ENCODE data around the gene TMEM31.

DNA sequence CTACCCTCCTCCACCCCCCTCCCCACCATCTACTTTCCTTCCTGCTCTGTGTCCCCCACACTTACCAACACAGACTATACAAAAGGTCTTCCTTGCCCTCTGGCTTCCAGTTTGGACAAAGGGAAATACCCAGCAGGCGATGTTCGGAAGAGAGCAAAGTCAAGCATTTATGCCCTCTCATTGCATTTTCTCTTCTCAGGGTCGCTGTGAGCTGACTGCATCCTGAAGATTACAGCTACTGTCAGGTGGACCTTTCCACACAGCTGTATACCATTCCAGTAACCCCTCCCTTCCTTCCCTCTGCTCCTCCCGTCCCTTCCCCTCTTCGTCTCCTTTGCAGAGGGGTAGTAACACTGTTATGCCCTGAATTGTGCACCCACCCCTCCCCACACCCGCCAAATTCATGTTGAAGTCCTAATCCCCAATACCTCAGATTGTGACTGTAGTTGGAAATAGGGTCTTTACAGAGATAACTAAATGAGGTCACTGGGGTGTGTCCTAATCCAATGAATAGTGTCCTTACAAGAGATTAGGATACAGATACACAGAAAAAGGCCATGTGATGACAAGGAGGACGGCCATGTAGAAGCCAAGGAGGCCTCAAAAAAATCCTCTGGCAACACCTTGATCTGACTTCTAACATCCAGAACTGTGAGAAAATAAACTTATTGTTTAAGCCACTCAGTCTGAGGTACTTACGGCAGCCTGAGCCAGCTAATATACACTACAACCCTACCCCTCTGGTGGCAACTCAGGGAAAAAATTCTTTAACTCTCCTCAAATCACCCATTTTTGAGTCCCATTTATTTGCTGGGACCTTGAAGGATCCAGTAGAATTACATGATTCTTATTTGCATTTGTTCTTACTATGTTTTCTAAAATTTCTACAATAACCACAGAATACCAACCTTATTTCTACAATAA lies 35.9 kb upstream of the TMEM31 start:
- TF ChIP-seq TAF1 (IDR thresholded peaks at IDR 0.05; ENCODE audit: low read depth), result no peak
- no peak for TF ChIP-seq MAX (IDR thresholded peaks at IDR 0.05)
- no peak for TF ChIP-seq YY1 (IDR thresholded peaks at IDR 0.05; ENCODE audit: low read depth)
- TF ChIP-seq EP300 (IDR thresholded peaks at IDR 0.05; ENCODE audit: borderline replicate concordance), result no peak
- TF ChIP-seq ZBTB7A (IDR thresholded peaks at IDR 0.05; ENCODE audit: low read depth), result no peak
- TF ChIP-seq, protein P1, sequence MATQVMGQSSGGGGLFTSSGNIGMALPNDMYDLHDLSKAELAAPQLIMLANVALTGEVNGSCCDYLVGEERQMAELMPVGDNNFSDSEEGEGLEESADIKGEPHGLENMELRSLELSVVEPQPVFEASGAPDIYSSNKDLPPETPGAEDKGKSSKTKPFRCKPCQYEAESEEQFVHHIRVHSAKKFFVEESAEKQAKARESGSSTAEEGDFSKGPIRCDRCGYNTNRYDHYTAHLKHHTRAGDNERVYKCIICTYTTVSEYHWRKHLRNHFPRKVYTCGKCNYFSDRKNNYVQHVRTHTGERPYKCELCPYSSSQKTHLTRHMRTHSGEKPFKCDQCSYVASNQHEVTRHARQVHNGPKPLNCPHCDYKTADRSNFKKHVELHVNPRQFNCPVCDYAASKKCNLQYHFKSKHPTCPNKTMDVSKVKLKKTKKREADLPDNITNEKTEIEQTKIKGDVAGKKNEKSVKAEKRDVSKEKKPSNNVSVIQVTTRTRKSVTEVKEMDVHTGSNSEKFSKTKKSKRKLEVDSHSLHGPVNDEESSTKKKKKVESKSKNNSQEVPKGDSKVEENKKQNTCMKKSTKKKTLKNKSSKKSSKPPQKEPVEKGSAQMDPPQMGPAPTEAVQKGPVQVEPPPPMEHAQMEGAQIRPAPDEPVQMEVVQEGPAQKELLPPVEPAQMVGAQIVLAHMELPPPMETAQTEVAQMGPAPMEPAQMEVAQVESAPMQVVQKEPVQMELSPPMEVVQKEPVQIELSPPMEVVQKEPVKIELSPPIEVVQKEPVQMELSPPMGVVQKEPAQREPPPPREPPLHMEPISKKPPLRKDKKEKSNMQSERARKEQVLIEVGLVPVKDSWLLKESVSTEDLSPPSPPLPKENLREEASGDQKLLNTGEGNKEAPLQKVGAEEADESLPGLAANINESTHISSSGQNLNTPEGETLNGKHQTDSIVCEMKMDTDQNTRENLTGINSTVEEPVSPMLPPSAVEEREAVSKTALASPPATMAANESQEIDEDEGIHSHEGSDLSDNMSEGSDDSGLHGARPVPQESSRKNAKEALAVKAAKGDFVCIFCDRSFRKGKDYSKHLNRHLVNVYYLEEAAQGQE (IDR thresholded peaks at IDR 0.05; ENCODE audit: low read depth), result no peak
- TF ChIP-seq TCF12 (IDR thresholded peaks at IDR 0.05; ENCODE audit: low read depth), result no peak
- TF ChIP-seq FOXM1 (IDR thresholded peaks at IDR 0.05; ENCODE audit: borderline replicate concordance, low read depth), result no peak
- TF ChIP-seq CREB1 (IDR thresholded peaks at IDR 0.05; ENCODE audit: low read depth), result no peak
- no peak for TF ChIP-seq RAD21 (IDR thresholded peaks at IDR 0.05; ENCODE audit: low read depth)

Measured in Ishikawa (cell line).